ENCODE results near the gene AKAP17A. TPM values are rescaled to one million over a fixed set of nuclear protein-coding genes. Genes with fewer than 3 reads are reported as not detected.

The AKAP17A gene
- polyA plus RNA-seq, 1 experiment: 18.2 TPM

GRCh38 chrX:1598876-1599790 is 7.7 kb downstream of the AKAP17A start:
- Histone ChIP-seq H3K36me3 (ENCODE audit: control insufficient read depth, insufficient read depth, low read length) (peaks cover 55% of the 10 kb centered on the region), H3K4me3 (ENCODE audit: low read depth, low read length) (no peak overlapping the region), H3K27me3 (ENCODE audit: control insufficient read depth, insufficient read depth, low read length) (no peaks in the 10 kb centered on the region)
- ChIA-PET POLR2A (no interaction called here), CTCF (no interaction called here)
- no peak for TF ChIP-seq CTCF (IDR thresholded peaks at IDR 0.05; ENCODE audit: insufficient read depth, low read depth, low read length)
- no peak for DNase-seq (ENCODE audit: low read depth)

- ChIA-PET POLR2A (no interaction called here), CTCF (no interaction called here)
- Histone ChIP-seq H3K27me3 (ENCODE audit: control insufficient read depth, insufficient read depth, low read length) (no peaks in the 10 kb centered on the region), H3K36me3 (ENCODE audit: control insufficient read depth, insufficient read depth, low read length) (peaks cover 53% of the 10 kb centered on the region), H3K4me3 (ENCODE audit: low read depth, low read length) (no peak overlapping the region)
- DNase-seq (ENCODE audit: low read depth): no peak
- no peak for TF ChIP-seq CTCF (IDR thresholded peaks at IDR 0.05; ENCODE audit: insufficient read depth, low read depth, low read length)
Observed at GRCh38 chrX:1599791-1600405, 8.5 kb downstream of the AKAP17A start.

GRCh38 chrX:1600406-1601050 is 9.1 kb downstream of the AKAP17A start:
- no peak for TF ChIP-seq CTCF (IDR thresholded peaks at IDR 0.05; ENCODE audit: insufficient read depth, low read depth, low read length)
- no peak for DNase-seq (ENCODE audit: low read depth)
- H3K36me3 ChIP-seq (ENCODE audit: control insufficient read depth, insufficient read depth, low read length): peaks cover 48% of the 10 kb centered on the region
- no peaks in the 10 kb centered on the region for H3K27me3 ChIP-seq (ENCODE audit: control insufficient read depth, insufficient read depth, low read length)
- no peak overlapping the region for H3K4me3 ChIP-seq (ENCODE audit: low read depth, low read length)
- ChIA-PET CTCF (no interaction called here), POLR2A (no interaction called here)

GRCh38 chrX:1601051-1601767 is 9.8 kb downstream of the AKAP17A start:
- ChIA-PET CTCF (no interaction called here), POLR2A (no interaction called here)
- no peak for DNase-seq (ENCODE audit: low read depth)
- TF ChIP-seq CTCF (IDR thresholded peaks at IDR 0.05; ENCODE audit: insufficient read depth, low read depth, low read length): no peak
- no peaks in the 10 kb centered on the region for H3K27me3 ChIP-seq (ENCODE audit: control insufficient read depth, insufficient read depth, low read length)
- H3K36me3 ChIP-seq (ENCODE audit: control insufficient read depth, insufficient read depth, low read length): peaks cover 45% of the 10 kb centered on the region
- H3K4me3 ChIP-seq (ENCODE audit: low read depth, low read length): no peak overlapping the region

GRCh38 chrX:1601768-1602085 is 10.3 kb downstream of the AKAP17A start:
- DNase-seq (ENCODE audit: low read depth): no peak
- H3K27me3 ChIP-seq (ENCODE audit: control insufficient read depth, insufficient read depth, low read length): no peaks in the 10 kb centered on the region
- TF ChIP-seq CTCF (IDR thresholded peaks at IDR 0.05; ENCODE audit: insufficient read depth, low read depth, low read length): no peak
- ChIA-PET POLR2A (no interaction called here), CTCF (no interaction called here)
- peaks cover 43% of the 10 kb centered on the region for H3K36me3 ChIP-seq (ENCODE audit: control insufficient read depth, insufficient read depth, low read length)
- H3K4me3 ChIP-seq (ENCODE audit: low read depth, low read length): no peak overlapping the region

Measured in BJ (cell line).